BLaER1 (cell line): ENCODE measurements around the gene LMX1B.

Source experiments
- H3K27ac ChIP-seq: shearing (Covaris generic); formaldehyde crosslinking; 2 replicates; pipeline ENCODE4 v1.8.1; 2022
- H3K27me3 ChIP-seq: shearing (Covaris generic); formaldehyde crosslinking; 2 replicates; pipeline ENCODE4 v1.8.1; 2022
- H3K36me3 ChIP-seq: shearing (Covaris generic); formaldehyde crosslinking; 2 replicates; pipeline ENCODE4 v1.8.1; 2022
- H3K4me1 ChIP-seq: shearing (Covaris generic); formaldehyde crosslinking; 2 replicates; pipeline ENCODE4 v1.8.1; 2022
- H3K4me2 ChIP-seq: shearing (Covaris generic); formaldehyde crosslinking; 2 replicates; pipeline ENCODE4 v1.8.1; 2022
- H3K4me3 ChIP-seq: shearing (Covaris generic); formaldehyde crosslinking; 2 replicates; pipeline ENCODE4 v1.8.1; 2022
- H3K9ac ChIP-seq: shearing (Covaris generic); formaldehyde crosslinking; 2 replicates; pipeline ENCODE4 v1.8.1; 2022
- H3K9me3 ChIP-seq: shearing (Covaris generic); formaldehyde crosslinking; 2 replicates; pipeline ENCODE4 v1.8.1; 2022
- H4K20me1 ChIP-seq: shearing (Covaris generic); formaldehyde crosslinking; 2 replicates; pipeline ENCODE4 v1.8.1; 2022
- Cebpa-rat ChIP-seq: shearing (Covaris generic); IDR thresholded peaks from 2 replicates; pipeline ENCODE4 v1.8.1; 2022

Gene LMX1B

GRCh38 chr9:126641118-126641851 is 27.6 kb downstream of the LMX1B start:
- Histone ChIP-seq H3K9me3 (no peaks in the 10 kb centered on the region), H3K4me3 (no peak overlapping the region), H3K27me3 (peaks cover 100% of the 10 kb centered on the region), H3K4me2 (no peak overlapping the region), H3K4me1 (peaks cover 9% of the 10 kb centered on the region; the same call in 1 of the 2 replicates), H3K9ac (no peak overlapping the region), H3K27ac (no peak overlapping the region), H3K36me3 (no peaks in the 10 kb centered on the region), H4K20me1 (peaks cover 60% of the 10 kb centered on the region)
- no peak for TF ChIP-seq Cebpa-rat

- Histone ChIP-seq H3K4me1 (peaks cover 9% of the 10 kb centered on the region; the same call in 1 of the 2 replicates), H3K27me3 (peaks cover 100% of the 10 kb centered on the region), H3K36me3 (no peaks in the 10 kb centered on the region), H3K4me3 (no peak overlapping the region), H4K20me1 (peaks cover 52% of the 10 kb centered on the region), H3K9me3 (no peaks in the 10 kb centered on the region), H3K27ac (no peak overlapping the region), H3K4me2 (no peak overlapping the region), H3K9ac (no peak overlapping the region)
- TF ChIP-seq Cebpa-rat: no peak
These were observed 28.4 kb downstream of the LMX1B start for GRCh38 chr9:126642010-126642744.

GRCh38 chr9:126642839-126643238 is 29.1 kb downstream of the LMX1B start:
- Histone ChIP-seq H3K27ac (no peak overlapping the region), H3K36me3 (no peaks in the 10 kb centered on the region), H3K27me3 (peaks cover 100% of the 10 kb centered on the region), H3K9ac (no peak overlapping the region), H3K4me2 (no peak overlapping the region), H4K20me1 (peaks cover 45% of the 10 kb centered on the region), H3K4me1 (peaks cover 15% of the 10 kb centered on the region), H3K9me3 (no peaks in the 10 kb centered on the region), H3K4me3 (no peak overlapping the region)
- TF ChIP-seq Cebpa-rat: no peak

- H3K36me3 ChIP-seq: no peaks in the 10 kb centered on the region
- no peak overlapping the region for H3K4me3 ChIP-seq
- H4K20me1 ChIP-seq: peaks cover 33% of the 10 kb centered on the region; the same call in 1 of the 2 replicates
- peaks cover 10% of the 10 kb centered on the region for H3K4me1 ChIP-seq
- H3K9me3 ChIP-seq: no peaks in the 10 kb centered on the region
- H3K4me2 ChIP-seq: no peak overlapping the region
- TF ChIP-seq Cebpa-rat: no peak
- no peak overlapping the region for H3K27ac ChIP-seq
- peaks cover 98% of the 10 kb centered on the region for H3K27me3 ChIP-seq
- H3K9ac ChIP-seq: no peak overlapping the region
These were observed 30.3 kb downstream of the LMX1B start for GRCh38 chr9:126643945-126644527.

GRCh38 chr9:126646162-126646561 is 32.4 kb downstream of the LMX1B start:
- peaks cover 10% of the 10 kb centered on the region for H3K4me1 ChIP-seq
- H3K4me3 ChIP-seq: no peak overlapping the region
- no peak for TF ChIP-seq Cebpa-rat
- H3K9me3 ChIP-seq: no peaks in the 10 kb centered on the region
- H3K4me2 ChIP-seq: no peak overlapping the region
- no peak overlapping the region for H3K9ac ChIP-seq
- H3K27ac ChIP-seq: no peak overlapping the region
- H4K20me1 ChIP-seq: peaks cover 13% of the 10 kb centered on the region; the same call in 1 of the 2 replicates
- no peaks in the 10 kb centered on the region for H3K36me3 ChIP-seq
- H3K27me3 ChIP-seq: peaks cover 98% of the 10 kb centered on the region

- H3K27ac ChIP-seq: no peak overlapping the region
- no peak overlapping the region for H3K9ac ChIP-seq
- H3K4me3 ChIP-seq: no peak overlapping the region
- no peaks in the 10 kb centered on the region; the same call in 1 of the 2 replicates for H4K20me1 ChIP-seq
- H3K4me2 ChIP-seq: peak overlapping the region; percentile 50
- peaks cover 19% of the 10 kb centered on the region for H3K4me1 ChIP-seq
- no peaks in the 10 kb centered on the region for H3K9me3 ChIP-seq
- no peak for TF ChIP-seq Cebpa-rat
- peaks cover 98% of the 10 kb centered on the region for H3K27me3 ChIP-seq
- H3K36me3 ChIP-seq: no peaks in the 10 kb centered on the region
These were observed 34.1 kb downstream of the LMX1B start for GRCh38 chr9:126647585-126648411.

GRCh38 chr9:126649477-126649876 is 35.7 kb downstream of the LMX1B start:
- no peak overlapping the region for H3K4me2 ChIP-seq
- no peaks in the 10 kb centered on the region for H3K9me3 ChIP-seq
- H3K4me1 ChIP-seq: peaks cover 26% of the 10 kb centered on the region
- H4K20me1 ChIP-seq: no peaks in the 10 kb centered on the region; the same call in 1 of the 2 replicates
- TF ChIP-seq Cebpa-rat: no peak
- no peak overlapping the region for H3K9ac ChIP-seq
- peaks cover 89% of the 10 kb centered on the region for H3K27me3 ChIP-seq
- H3K36me3 ChIP-seq: no peaks in the 10 kb centered on the region
- no peak overlapping the region for H3K4me3 ChIP-seq
- no peak overlapping the region for H3K27ac ChIP-seq

- no peak overlapping the region for H3K9ac ChIP-seq
- H3K4me3 ChIP-seq: no peak overlapping the region
- no peaks in the 10 kb centered on the region for H3K36me3 ChIP-seq
- TF ChIP-seq Cebpa-rat: no peak
- H3K4me2 ChIP-seq: no peak overlapping the region
- peaks cover 35% of the 10 kb centered on the region for H3K4me1 ChIP-seq
- H3K27me3 ChIP-seq: peaks cover 77% of the 10 kb centered on the region
- no peaks in the 10 kb centered on the region for H3K9me3 ChIP-seq
- no peaks in the 10 kb centered on the region; the same call in 1 of the 2 replicates for H4K20me1 ChIP-seq
- H3K27ac ChIP-seq: no peak overlapping the region
These were observed 36.9 kb downstream of the LMX1B start for GRCh38 chr9:126650404-126651341.
